Effector CD8-positive, alpha-beta T cell (primary cell): ENCODE results near the gene GPR183.

Source experiments
- DNase-seq: peaks from one replicate; lab custom pipeline; 2025; lab: John Stamatoyannopoulos, UW
- total RNA-seq, 4 experiments: gene quantifications; one replicate each; lab custom pipeline; 2026; lab: John Stamatoyannopoulos, UW

The GPR183 gene, protein sequence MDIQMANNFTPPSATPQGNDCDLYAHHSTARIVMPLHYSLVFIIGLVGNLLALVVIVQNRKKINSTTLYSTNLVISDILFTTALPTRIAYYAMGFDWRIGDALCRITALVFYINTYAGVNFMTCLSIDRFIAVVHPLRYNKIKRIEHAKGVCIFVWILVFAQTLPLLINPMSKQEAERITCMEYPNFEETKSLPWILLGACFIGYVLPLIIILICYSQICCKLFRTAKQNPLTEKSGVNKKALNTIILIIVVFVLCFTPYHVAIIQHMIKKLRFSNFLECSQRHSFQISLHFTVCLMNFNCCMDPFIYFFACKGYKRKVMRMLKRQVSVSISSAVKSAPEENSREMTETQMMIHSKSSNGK
- total RNA-seq, result 40.7 to 220 (median 77.0) reads per million in 4 experiments

DNA sequence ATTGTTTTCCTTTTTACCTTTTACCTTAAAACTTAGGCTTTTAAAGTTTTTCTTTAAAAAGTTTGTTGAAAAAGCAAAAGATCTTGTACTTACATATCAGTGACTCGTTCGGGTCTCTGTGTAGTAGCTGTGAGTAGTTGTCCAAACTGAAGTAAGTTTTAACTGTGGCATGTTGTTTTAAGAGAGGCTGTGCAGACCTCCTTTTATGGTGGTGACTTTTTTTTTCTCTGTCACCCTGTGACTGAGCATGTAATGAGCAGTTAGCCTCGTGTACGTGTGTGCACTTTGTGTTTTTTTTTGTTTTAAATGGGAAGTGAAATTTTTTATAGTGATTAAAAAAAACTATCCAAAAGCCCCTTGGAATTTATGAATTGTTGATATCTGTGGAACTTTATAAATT, at the start of gene GPR183:
TSS of gene GPR183 (minus strand) at position 153 of the 400 bp plus-strand sequence. CDS start 11,254 bp downstream, outside the sequence.
- no peak for DNase-seq

DNA sequence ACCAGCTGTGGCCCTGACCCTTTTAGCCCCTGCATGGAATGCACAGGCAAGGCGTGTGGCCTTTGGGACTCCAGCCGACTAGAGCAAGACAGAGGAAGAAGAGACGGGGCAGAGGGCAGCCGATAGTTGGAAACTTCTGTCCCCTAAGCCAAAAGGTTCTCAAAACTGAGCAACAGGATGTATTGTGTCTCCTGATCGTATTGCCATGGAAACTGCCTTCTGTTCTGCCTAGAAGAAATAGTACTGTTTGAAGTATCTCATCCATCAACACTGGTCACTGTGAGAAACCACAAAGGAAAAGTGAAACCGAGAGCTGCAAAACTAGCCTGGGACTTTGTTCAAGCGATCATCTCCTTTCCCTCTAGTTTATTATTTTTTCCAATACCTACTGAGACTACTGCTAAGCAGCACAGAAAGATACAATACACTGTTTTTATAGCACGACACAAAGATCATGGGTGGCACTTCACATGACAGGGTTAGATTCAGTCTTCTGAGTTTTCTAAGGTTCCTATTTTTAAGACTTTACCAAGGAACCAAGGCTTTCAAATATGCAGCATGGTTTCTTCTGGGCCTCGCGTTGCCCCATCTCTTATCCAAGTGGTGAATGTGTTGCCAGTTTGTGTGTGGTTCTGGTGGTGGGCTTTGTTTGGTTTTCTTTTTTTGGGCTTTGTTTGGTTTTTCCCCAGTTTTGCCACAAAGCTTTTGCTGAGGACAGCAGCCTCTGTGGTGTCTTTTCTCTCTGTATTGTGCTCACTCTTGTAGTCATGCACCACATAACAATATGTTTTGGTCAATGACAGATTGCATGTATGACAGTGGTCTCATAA, 49.3 kb upstream of the GPR183 start:
- DNase-seq, result peak; percentile 20

DNA sequence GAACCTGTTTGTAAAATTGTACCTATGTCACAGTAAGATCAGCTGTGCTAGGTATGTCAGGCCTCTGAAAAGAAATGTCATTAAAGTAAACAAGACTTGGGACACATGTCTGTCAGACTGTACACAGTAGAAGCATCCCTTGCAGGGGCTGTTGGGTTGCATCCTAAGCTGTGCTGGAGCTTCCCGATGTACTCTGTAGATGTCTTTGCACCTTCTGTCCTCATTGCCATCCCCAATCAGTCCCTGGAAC, 48.7 kb upstream of the GPR183 start:
- DNase-seq, result no peak

DNA sequence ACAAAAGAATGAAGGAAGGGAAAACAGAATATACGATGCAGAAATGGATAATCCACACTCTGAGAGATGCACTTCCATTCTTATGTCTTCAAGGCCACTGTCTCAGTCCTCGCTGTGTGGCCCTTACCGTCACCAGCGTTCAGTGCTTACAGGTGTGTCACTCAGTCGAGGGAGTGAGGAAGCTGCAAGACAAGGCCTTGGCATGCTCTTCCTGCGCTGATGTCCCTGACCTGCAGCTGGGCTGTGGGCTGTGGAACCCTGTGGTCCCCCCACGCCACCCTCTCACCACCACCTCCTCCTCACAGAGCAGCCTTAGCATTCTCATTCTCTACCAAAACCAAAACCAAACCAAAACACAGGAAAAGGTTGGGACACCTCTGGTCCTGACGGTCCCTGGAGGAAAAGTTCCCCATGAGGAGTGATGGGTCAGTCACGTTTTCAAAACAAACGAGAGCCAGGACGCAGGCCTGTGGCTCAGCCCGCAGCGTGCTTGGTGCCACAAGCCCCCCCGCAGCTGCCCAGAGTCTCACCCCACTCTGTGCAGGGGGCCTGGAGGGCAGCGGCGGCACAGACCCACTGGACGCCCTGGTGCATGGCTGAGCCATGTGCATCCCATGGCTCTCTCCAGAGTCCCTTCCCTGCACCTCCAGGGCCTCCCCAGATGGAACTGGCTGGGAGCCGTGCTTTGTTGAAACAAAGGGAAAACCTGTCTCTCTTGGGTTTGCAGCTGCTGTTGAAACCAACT, 48.2 kb upstream of the GPR183 start:
- DNase-seq, result no peak

DNA sequence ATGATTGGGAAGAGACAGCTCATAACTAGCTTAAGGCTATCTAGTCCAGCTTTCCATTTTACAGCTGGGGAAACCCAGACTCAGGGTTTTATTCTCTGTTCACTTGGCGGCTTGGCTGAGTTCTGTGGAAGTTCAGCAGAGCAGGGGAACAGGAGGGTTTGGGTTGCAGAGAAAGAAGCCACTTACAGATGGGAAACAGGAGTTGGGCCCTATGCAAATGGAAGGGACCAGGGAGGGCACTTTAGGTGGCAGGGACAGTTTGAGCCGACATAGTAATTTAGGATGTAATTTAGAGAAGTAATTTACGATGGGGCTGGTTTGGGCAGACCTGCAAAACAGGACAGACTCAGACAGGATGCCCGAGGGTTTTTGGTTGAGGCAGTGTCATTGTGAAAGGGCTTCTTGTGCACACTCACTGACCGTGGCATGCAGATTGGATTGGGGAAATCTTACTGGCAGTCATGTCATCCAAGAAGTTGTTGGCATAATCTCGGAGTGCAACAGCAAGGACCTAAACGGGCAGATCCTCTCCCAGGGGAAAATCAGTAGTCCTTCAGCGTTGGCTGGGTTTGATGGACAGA, 47.3 kb upstream of the GPR183 start:
- DNase-seq, result no peak

DNA sequence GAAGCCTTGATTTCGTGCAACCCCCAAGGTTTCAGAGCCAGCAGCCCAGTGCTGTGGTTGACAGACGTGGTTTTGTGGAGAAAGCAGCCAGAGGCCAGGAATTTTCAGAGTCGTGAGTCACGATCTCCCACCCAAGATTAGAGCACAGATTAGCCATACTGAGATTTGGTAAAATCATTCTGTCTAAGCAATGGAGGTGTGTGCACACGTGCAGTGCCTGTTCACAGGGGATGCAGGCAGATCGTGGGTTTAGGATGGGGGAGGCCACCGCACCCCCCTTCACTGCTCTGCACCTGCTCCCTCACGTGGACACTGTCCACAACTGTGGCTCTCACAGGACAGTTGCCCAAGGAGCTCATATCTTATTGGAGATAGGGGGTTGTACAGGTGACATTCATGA, 46.6 kb upstream of the GPR183 start:
- no peak for DNase-seq

DNA sequence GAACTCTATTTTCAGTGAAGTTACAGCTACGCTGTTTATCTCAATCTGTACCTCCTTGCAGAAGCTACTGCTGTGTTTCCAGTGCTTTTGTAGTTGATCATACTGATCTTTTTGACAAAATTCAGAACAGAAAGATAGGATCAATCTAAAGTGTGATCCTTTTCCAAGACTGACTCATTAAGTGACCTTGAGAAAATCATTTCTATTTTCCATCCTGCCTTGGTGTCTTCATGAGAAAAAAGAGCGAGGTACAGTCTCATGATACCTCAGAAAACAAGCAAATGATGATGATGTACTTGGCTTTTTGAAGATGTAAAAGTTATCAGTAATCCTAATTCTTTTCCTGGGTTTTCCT, 46.0 kb upstream of the GPR183 start:
- no peak for DNase-seq

DNA sequence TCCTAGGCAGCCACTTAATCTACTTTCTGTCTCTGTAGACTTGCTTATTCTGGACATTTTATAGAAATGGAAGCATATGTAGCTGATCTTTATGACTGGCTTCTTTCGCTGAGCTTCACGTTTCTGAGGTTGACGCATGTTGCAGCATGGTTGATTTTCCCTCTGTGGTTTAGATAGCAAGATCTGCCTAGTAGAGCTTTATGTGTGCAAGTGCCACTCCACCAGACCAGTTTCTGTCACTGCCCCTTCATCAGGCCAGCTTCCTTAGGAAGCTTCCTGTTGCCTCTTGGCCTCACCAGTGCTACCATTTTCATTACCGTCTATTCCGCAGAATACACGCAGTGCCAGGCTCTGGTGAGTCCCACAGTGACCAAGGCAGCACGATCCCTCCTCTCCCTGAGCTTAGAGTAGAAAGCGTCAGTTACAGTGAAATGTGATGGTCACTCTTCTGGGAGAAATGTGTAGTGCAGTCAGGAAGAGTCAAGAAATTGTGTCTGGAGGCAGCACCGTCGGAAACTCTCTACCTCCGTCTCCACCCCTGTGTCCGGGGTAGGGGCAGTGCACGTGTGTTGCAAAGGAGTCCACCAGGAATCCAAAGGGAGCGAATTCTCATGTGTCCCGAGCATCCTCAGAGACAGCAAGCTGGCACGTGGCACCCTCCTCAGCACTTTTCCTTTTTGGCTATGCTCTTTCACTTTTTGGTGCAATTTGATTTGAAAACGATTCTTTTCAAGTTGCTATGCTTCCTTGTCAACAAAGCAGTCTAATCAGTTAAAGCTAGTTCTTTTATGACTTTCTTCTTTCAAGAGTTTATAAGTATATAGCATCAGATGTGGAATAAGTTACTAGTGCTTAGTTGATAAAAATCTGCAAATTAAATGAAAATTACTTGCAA, 45.4 kb upstream of the GPR183 start:
- DNase-seq, result no peak

DNA sequence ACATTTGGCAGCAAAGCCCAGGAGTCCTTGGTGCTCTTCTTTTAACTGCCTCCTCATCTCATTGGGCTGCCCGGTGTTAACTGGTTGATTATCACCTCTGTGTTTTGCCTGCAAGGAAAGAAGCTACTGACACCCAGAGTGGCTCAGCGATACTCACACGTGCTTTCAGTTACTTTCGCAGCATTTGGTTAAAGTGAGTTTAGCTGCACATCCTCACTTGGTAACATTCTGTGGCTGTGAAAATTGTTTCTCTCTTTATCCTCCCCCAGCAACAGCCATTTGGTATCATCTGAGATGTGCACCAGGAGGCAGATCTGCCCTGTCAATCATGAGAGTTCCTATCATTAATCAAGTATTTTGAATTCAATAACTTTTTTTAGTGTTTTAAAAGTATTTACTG, 44.6 kb upstream of the GPR183 start:
- DNase-seq, result no peak

DNA sequence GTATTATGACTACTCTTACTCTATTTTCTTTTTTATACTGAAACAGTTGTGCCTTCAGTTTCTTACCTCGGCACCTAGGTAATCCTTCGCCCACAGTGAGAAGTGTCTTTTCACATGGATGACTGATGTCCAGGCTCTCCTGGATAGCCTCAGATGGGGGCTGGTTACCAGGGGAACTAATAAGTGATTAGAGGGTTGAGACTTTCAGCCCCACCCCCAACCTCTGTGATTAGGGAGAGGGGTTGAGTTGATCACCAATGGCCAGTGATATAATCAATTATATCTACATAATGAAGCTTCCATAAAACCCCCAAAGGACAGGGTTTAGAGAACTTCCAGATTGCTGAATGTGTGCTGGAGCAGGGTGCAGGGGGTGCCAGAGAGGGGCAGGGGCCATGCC, 43.0 kb upstream of the GPR183 start:
- DNase-seq, result no peak

DNA sequence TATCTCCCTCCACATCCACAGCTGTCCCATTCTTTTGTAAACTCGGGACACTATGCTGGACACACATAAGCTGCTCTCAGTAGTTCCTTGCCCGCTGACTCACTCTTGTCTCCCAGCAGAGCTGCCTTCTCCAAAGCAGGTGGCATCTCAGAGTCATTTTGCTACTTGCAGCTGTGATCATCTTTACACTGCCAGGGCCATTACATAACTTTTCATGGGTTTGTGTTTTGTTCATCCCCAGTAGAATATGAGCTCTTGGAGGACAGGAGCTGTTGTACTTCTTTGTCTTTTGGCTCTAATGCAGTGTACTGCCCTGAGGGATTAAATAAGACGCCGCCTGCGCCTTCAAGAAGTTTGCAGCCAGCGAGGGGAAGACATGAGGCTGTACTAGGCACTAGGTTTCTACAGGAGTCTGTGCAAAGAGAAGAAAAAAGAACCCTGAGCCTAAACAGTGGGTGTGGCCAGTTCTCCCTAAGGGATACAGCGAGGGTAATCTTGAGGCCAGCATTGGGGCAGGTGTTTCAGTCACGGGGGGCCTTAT, 40.8 kb upstream of the GPR183 start:
- no peak for DNase-seq

DNA sequence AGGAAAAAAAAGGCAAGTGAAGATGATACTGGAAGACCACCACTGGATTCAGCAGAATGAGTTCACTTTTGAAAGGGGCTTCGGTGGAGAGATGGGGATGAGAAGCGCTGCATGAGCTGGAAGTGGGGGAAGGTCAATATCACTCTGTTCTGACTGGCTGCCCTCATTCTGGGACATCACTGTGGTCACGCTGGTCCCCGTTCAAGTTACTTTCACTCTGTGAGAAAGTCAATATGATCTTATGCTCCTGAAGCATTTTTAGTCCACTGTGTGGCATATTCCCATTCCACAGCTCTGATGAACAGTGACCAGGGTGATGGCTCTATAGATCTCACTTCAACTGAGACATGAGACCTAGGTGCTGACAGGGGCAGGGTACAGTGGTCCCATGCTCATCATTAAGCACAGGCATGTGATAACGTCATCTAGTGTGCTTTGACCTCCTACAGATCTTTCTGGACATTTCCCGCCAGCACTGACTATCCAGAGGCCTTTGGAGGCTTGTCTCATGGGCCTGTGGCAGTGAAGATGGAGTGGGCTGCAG, 40.2 kb upstream of the GPR183 start:
- no peak for DNase-seq

DNA sequence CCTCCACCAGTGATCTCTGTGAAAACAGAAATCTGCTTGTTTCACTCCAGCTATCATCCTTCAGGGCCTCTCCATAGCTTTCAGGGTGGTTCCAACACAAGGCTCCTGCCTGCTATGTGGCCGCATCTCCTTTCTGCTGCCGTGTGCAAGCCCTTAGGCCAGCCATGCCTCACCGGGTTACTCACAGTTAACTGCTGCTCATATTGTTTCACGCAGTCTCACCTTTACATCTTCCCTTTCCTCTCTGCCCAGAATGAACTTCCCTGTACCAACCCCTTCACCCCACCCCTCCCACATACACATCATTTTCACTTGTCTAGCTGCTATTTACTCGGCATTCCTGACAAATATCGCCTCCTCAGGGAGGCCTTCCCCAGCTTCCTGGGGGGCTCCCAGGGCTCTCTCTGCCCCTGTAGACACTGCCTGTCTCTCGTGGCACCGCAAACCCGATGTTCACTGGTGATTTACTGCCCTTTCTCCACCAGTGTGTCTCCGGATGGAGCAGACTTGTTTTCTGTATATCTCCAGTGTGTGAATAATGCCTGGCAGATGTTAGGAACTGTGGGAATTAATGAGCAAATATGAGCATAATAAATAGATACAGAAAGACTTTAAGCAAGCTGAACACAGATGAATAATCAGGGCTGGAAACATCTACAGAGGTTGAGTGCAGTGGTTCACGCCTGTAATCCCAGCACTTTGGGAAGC, 39.3 kb upstream of the GPR183 start:
- DNase-seq, result no peak

DNA sequence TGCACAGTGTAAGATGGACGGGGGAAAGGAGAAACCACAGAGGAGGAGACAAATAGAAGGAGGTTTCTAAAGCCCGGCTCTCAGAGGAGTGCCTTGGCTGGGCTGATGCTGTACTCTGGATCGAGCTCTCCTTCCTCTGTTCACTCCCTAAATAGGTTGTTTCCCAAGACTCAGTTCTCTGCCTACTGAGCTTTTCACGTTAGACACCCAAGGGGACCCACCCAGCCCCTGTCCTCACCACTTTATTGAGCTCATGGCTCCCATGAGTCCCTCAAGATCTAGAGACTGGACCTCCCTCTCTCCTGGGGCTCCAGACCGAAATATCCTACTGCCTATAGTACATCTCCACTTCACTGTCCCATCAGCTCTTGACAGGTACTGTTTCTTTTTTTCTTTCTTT, 38.1 kb upstream of the GPR183 start:
- DNase-seq, result no peak

DNA sequence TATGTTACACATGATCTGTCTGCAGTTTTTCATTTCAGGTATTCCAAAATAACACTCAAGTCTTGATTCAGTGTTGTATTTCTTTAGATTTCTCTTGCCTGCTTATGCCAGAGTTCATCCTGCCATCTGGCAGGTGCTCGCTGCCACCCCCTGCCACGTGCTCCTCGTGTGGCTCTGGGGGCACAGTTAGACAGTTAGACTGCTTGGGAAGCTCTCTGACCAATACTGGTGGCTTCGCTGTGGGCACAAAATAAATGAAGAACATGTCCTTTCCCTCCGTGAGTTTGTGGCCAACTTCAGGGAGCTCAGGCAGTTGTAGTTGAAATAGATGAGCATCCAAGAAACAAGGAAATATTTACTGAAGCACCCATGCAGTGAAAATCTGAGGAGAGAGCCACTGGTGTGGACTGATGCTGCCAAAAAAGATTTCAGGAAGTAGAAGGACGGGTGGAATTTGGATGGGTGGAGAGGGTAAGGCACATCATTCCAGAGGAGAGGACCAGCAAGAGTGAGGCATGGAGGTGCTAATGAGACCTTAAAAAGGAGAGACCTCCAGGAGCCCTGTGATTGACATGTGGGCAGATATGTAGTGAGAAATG, 37.5 kb upstream of the GPR183 start:
- DNase-seq, result no peak

DNA sequence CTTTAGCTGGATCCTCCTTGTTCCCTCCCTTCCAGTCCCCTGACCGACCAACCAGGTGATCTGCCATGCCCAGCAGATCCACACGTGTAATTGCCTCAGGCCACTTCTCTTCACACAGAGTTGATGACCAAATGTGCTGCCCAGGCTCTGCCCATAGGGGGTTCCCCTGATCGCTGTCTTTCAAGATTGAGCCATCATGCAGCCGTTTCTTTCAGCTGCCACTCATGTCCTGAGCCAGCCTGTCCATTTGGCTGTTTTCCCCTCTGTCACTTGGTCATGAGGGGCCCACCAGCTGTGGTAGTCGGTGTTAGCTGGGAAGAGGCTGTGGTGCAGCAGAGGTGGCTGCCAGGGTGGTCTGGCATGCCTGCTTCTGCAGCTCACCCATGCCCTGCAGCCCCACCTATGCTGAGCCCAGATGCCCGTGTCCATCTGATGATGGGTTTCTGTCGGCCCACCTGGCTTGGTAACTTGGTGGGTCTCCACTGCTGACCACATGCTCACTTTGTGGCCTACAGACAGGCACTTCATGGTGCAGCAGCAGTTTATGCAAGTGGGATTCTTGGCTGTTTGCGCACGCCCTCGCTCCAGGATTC, 35.6 kb upstream of the GPR183 start:
- DNase-seq, result no peak

DNA sequence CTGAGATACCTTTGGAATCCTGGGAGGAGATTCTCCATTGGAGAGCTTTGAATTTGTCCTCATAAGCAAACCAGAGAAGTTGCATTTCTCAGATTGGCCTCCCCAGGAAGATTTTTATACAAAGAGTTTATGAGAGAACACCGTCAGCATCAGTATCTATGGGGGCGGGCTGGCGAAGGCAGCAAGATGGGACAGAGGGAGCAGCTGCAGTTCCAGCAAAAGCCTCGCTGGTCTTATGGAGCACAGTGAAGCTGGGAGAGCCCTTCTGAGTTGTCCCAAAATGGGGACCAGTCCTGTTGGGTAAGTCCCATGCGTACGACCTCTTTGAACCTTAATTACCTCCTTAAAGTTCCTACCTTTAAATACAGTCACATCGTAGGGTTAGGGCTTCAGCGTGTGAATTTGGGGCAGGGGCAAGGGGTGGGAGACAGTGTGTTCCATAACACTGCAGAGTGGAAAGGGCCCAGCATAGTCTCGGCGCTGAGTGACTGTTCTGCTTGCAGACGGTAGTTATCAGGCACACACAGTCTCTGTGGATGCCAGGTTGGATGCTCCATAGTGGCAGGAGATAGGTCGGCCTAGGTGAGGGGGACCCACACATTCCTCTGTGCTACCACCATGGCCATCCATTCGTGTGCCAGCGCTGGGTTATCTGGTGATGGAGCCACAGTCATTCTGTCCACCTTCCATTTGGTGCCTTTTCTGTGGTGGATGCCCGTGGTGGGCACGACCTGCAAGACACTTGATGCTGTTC, 34.9 kb upstream of the GPR183 start:
- DNase-seq, result no peak

DNA sequence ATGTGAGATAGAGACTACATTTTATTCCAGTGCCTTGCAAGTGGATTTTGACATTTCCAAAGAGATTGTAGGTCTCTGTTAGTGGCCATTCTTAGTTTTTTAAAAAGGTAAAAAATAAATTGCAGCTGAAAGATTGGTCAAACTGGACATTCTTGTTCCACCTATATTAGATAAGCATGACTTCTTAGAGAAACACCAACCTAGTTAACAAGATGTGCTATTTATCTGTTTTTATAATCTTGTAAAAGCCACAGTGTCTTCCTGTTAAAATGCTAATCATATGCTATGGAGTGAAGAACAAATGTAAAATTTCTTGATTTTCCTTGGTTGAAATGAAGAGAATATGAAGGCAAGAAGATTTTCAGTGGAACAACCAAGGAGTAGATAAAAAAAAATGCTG, 33.4 kb upstream of the GPR183 start:
- no peak for DNase-seq
